K562 (cell line): ENCODE measurements around the gene RHOC. TPM values are rescaled to one million over a fixed set of nuclear protein-coding genes. Genes with fewer than 3 reads are reported as not detected.

Source experiments
- ATAC-seq: fragments of 200-7000 bp; cut with Tn5 transposase; 3 replicates; pipeline ENCODE4 v1.9.1; 2020; ENCODE audit warnings: moderate library complexity
- BruUV-seq: library from RNA; stranded (reverse); fragments of 400-500 nt; replicated peaks from 2 replicates; lab custom pipeline; 2021; lab: Mats Ljungman, UMichigan
- CTCF ChIA-PET: fragments of 300-600 bp; formaldehyde crosslinking; extraction: SDS; loops from one replicate; lab custom pipeline; 2021; ENCODE audit warnings: low intra/inter-chr PET ratio; lab: Yijun Ruan, JAX
- POLR2A ChIA-PET: fragments of 300-600, 350-650 bp; sonication (Branson Sonifier 250); formaldehyde crosslinking; extraction: SDS; loops from one replicate; lab custom pipeline; 2021; ENCODE audit warnings: antibody characterized with exemption, inconsistent platforms; lab: Yijun Ruan, JAX
- DNase-seq, 4 experiments: peaks; one replicate each; pipeline versions ENCODE4 v3.0.0 to v3.0.0-alpha.2; 2011 to 2018; ENCODE audit warnings: low spot score in 3 of 4, mixed read lengths in 3 of 4; ENCODE audit errors: extremely low read depth in 1 of 4
- FAIRE-seq: peaks from 2 replicates; lab custom pipeline; 2011; peaks lifted over from hg19 to GRCh38; lab: Jason Lieb, UNC
- H2AFZ ChIP-seq: 2 replicates; pipeline ENCODE4 v1.6.0; 2011; ENCODE audit warnings: low read depth, low read length, control low read depth, inconsistent platforms
- H3K27ac ChIP-seq: fragments of 200-600 bp; 3 replicates; pipeline ENCODE4 v1.8.0; 2011; ENCODE audit warnings: low read depth, mild to moderate bottlenecking, control low read depth, inconsistent platforms, low read length, moderate library complexity, mixed read lengths; ENCODE audit errors: extremely low read depth
- H3K27me3 ChIP-seq, 2 experiments: fragments of 300-600 bp in 1 of 2; 2 replicates in 1 of 2; 3 replicates in 1 of 2; pipeline versions ENCODE4 v1.6.0 to v1.8.0; 2011; ENCODE audit warnings: inconsistent platforms in 2 of 2, low read length in 2 of 2, mild to moderate bottlenecking in 1 of 2, mixed read lengths in 1 of 2, moderate library complexity in 1 of 2; ENCODE audit not compliant: control insufficient read depth in 2 of 2, insufficient read depth in 2 of 2
- H3K36me3 ChIP-seq: fragments of 300-600 bp; 3 replicates; pipeline ENCODE4 v1.8.0; 2011; ENCODE audit warnings: mild to moderate bottlenecking, low read length, inconsistent platforms; ENCODE audit not compliant: control insufficient read depth, insufficient read depth
- H3K4me1 ChIP-seq, 2 experiments: fragments of 200-600 bp in 1 of 2; replicated peaks in 1 of 2; 2 replicates in 1 of 2; 3 replicates in 1 of 2; pipeline versions ENCODE4 v1.5.1 to v1.8.0; 2011; ENCODE audit warnings: inconsistent platforms in 2 of 2, low read length in 2 of 2, mild to moderate bottlenecking in 1 of 2, mixed read lengths in 1 of 2, moderate library complexity in 1 of 2; ENCODE audit not compliant: control insufficient read depth in 2 of 2, insufficient read depth in 2 of 2
- H3K4me2 ChIP-seq: 2 replicates; pipeline ENCODE4 v1.6.1; 2011; ENCODE audit warnings: low read length, control low read depth, inconsistent platforms, mixed read lengths; ENCODE audit not compliant: insufficient read depth
- H3K4me3 ChIP-seq: fragments of 200-600 bp; sonication (generic), shearing (Covaris generic); 2 replicates; pipeline ENCODE4 v1.5.1; 2016; ENCODE audit warnings: control low read depth, inconsistent platforms
- H3K79me2 ChIP-seq: fragments of 200-600 bp; 3 replicates; pipeline ENCODE4 v1.8.0; 2011; ENCODE audit warnings: low read length, inconsistent platforms; ENCODE audit not compliant: control insufficient read depth, insufficient read depth
- H3K9ac ChIP-seq, 2 experiments: 2 replicates each; pipeline versions ENCODE4 v1.6.0 to v1.6.1; 2011; ENCODE audit warnings: low read depth in 2 of 2, low read length in 2 of 2, control low read depth in 1 of 2, inconsistent platforms in 1 of 2, mild to moderate bottlenecking in 1 of 2, mixed read lengths in 1 of 2; ENCODE audit not compliant: insufficient read depth in 1 of 2
- H3K9me1 ChIP-seq: one replicate; pipeline ENCODE4 v1.6.0; 2011; ENCODE audit warnings: inconsistent platforms, mild to moderate bottlenecking, low read length, moderate library complexity; ENCODE audit not compliant: control insufficient read depth, insufficient read depth
- H3K9me3 ChIP-seq: replicated peaks from 2 replicates; pipeline ENCODE4 v1.5.1; 2011; ENCODE audit warnings: low read depth, low read length, inconsistent platforms; ENCODE audit not compliant: control insufficient read depth, insufficient read depth
- H4K20me1 ChIP-seq: replicated peaks from 2 replicates; pipeline ENCODE4 v1.6.1; 2011; ENCODE audit warnings: low read length, inconsistent platforms, mixed read lengths; ENCODE audit not compliant: control insufficient read depth, insufficient read depth
- ARID1B ChIP-seq: fragments of 450-650 bp; IDR thresholded peaks from 2 replicates; pipeline ENCODE4 v1.6.1; 2016; ENCODE audit warnings: antibody characterized with exemption, mild to moderate bottlenecking, inconsistent platforms
- COPS2 ChIP-seq: fragments of 450-650 bp; conservative IDR thresholded peaks from 2 replicates; pipeline ENCODE4 v1.6.1; 2016; ENCODE audit warnings: mild to moderate bottlenecking, moderate library complexity
- CREBBP ChIP-seq: IDR thresholded peaks from one replicate; pipeline ENCODE4 v1.6.1; 2012; ENCODE audit warnings: low read depth, mild to moderate bottlenecking, control low read depth, inconsistent platforms, low read length
- FOXM1 ChIP-seq, 2 experiments: fragments of 450-650 bp in 1 of 2; sonication (generic) in 1 of 2; formaldehyde crosslinking in 1 of 2; IDR thresholded peaks; 2 replicates each; pipeline versions ENCODE4 v1.6.1 to v1.9.0; 2017 to 2022; ENCODE audit warnings: low read depth in 2 of 2, mild to moderate bottlenecking in 2 of 2, missing genetic modification reagents in 1 of 2, moderate library complexity in 1 of 2
- GATAD2B ChIP-seq: fragments of 450-650 bp; IDR thresholded peaks from 2 replicates; pipeline ENCODE4 v1.6.1; 2017; ENCODE audit warnings: mild to moderate bottlenecking, borderline replicate concordance
- POLR2B ChIP-seq: fragments of 450-650 bp; IDR thresholded peaks from 2 replicates; pipeline ENCODE4 v1.6.1; 2018; ENCODE audit warnings: low read depth; ENCODE audit not compliant: partially characterized antibody
- SMAD3 ChIP-seq: fragments of 450-650 bp; formaldehyde crosslinking; conservative IDR thresholded peaks from 2 replicates; pipeline ENCODE4 v1.4.0; 2020; ENCODE audit warnings: mild to moderate bottlenecking
- XRCC4 ChIP-seq: IDR thresholded peaks from one replicate; pipeline ENCODE4 v1.6.1; 2011; ENCODE audit not compliant: insufficient read depth, insufficient read length; ENCODE audit errors: extremely low read depth
- ZNF140 ChIP-seq: fragments of 250-450 bp; sonication (Bioruptor Pico); IDR thresholded peaks from 2 replicates; pipeline ENCODE4 v1.8.0; 2021; ENCODE audit warnings: moderate library complexity, mild to moderate bottlenecking, inconsistent platforms
- ZNF253 ChIP-seq: fragments of 250-450 bp; sonication (Bioruptor Pico); conservative IDR thresholded peaks from 2 replicates; pipeline ENCODE4 v1.6.1; 2021; ENCODE audit warnings: mild to moderate bottlenecking
- ZNF274 ChIP-seq: IDR thresholded peaks from 2 replicates; pipeline ENCODE4 v1.6.1; 2011; ENCODE audit warnings: low read depth, mild to moderate bottlenecking, low read length, moderate library complexity, borderline replicate concordance
- WGBS: fragments of 100-300 bp; shearing (Covaris generic); methylation state at CpG from one replicate; pipeline ENCODE4 v1.1.6; 2016; ENCODE audit warnings: low coverage, mixed read lengths; ENCODE audit not compliant: insufficient coverage; ENCODE audit errors: missing lambda C conversion rate; 5-methylcytosine and 5-hydroxymethylcytosine counted together
- in situ Hi-C: fragments of 300-500 bp; cut with MboI; formaldehyde crosslinking; loops from 4 replicates; pipeline ENCODE4 v1.15.0; 2018; ENCODE audit warnings: inconsistent platforms, mixed read lengths
- intact Hi-C: fragments of 100-400 bp; cut with micrococcal nuclease; formaldehyde crosslinking; loops from 2 replicates; pipeline ENCODE4 v1.14.2; 2022
- polyA plus RNA-seq, 8 experiments: library from polyadenylated mRNA; depleted of rRNA in 4 of 8; stranded (reverse) in 5 of 8; unstranded in 3 of 8; fragments of >200 nt; fragmentation: Nextera tagmentation in 2 of 8; fragmentation: Illumina TruSeq in 1 of 8; extraction: Ambion mirVana in 2 of 8; extraction: Trizol in 1 of 8; gene quantifications; 2 replicates each; pipeline versions ENCODE4 v1.2.1 to v1.2.3, GENCODE V29; 2011 to 2014; ENCODE audit warnings: inconsistent platforms in 1 of 8, missing spikeins in 1 of 8
- total RNA-seq, 7 experiments: library from RNA; depleted of rRNA in 6 of 7; stranded (reverse); fragments of >200 nt in 6 of 7; fragmentation: Illumina TruSeq in 2 of 7; extraction: Trizol in 2 of 7; gene quantifications; 2 replicates each; pipeline versions ENCODE4 v1.2.1 to v1.2.3, GENCODE V29; 2011 to 2021; ENCODE audit warnings: low replicate concordance in 1 of 7
- TF ChIP-seq, protein P1 (sequence below): fragments of 150-350 bp; IDR thresholded peaks from 2 replicates; pipeline ENCODE4 v1.6.1; 2014; ENCODE audit warnings: low read depth, mild to moderate bottlenecking, low read length, borderline replicate concordance
- TF ChIP-seq, protein P2 (sequence below): fragments of 250-450 bp; sonication (Bioruptor Pico); IDR thresholded peaks from 2 replicates; pipeline ENCODE4 v1.5.0; 2021

Gene RHOC
- total and polyA plus RNA-seq, 9 of the 15 experiments (the other 6 are each of a cell fraction or from before 2014, with no cell fraction given) = 35.2 to 364 (median 204) TPM

DNA sequence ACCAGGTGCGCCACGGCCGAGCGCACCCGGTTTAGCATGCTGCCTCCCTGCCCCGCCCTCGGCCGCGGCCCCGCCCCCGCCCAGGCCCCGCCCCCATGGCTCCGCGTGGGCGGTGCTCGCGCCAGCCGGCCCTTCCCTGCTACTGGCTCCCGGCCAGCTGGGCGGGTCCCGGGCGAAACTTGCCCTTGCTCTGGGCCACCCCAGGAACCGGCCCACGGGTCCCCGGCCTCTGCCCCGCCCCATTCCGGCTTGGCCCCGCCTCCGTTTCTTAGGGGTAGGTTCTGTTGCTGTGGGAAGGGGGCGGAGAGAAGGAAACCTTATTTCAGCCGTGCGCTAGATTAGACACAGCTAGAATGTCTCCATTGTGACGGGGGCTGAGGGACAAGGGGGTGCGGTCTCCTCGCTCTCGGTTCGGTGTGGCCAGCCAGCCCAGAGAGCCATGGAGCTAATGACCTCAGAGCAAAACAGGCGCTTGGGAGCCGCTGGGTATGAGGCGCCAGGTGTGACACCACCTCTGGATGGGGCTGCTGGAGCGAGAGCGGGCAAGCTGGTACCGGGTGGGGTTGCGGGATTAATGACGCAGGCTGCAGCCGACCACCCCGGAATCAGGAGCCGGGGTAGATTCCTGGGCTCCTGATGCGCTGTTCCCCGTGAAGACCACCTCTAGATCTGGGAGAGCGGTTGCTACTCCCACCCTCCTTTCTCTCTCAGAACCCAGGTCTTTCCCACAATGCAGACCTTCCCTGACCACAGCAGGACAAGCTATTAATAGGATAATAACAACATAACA is 8.5 kb upstream of the RHOC start, which contains the start of gene PPM1J (continued):
- TF ChIP-seq CREBBP (no peak), COPS2 (no peak)

DNA sequence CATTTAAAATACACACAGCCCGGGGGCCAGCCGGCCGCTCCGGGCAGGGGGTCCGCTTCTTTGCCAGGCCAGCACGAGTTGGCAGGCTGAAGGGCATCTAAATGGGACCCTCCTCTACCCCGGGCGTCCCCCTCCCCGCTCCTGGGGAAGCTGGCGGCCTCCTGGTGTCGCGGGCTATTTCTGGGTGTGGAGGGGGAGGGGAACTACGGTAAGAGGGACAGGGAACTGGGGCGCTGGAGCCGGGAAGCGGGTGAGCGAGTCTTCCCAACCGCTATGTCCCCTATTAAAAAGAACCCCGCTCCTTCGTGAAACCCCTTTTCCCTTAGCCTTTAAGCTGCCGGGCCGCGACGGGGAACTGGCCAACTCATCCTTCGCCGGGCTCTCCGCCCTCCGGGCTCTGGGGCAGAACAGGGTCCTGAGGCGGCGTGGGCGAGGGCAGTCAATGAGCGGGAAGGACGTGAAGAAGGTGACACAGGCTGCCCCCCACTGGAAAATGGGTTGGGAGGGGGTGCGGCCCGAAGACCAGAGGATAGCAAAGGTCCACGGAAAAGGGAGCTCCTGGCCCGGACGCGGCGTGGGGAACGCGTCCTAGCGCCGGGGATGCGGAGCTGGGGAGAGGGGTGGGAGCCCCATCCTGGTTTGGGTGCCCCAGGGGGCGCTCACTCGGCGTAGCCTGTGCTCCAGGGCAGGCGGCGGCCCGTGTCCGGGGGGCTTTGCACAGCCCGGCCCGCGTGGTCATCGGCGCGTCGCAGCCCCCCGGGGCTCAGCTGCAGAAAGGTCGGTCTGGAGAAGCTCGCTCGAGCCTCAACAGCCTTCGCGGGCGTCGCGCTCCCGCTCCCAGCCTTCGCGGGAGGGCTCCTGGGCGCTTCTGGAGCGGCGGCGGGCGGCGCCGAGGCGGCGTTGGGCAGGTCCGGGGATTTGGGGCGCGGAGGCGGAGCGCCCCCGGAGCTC is 7.7 kb upstream of the RHOC start:
- WGBS = 2% methylated on average over 65 of the region's 86 CpGs
- Histone ChIP-seq H3K79me2 (no peaks in the 10 kb centered on the region), H3K36me3 (no peaks in the 10 kb centered on the region), H3K27me3 (peaks cover 3 to 7% of the 10 kb centered on the region in 2 experiments; a peak in 3 of 5 replicates), H3K4me2 (peak overlapping the region; percentile 85), H3K4me3 (peak overlapping the region; percentile 59), H3K9ac (peak overlapping the region; percentile 50 to 91), H4K20me1 (no peaks in the 10 kb centered on the region), H2AFZ (peak overlapping the region; percentile 85), H3K27ac (no peak overlapping the region), H3K4me1 (peaks cover 17 to 37% of the 10 kb centered on the region in 2 experiments; a peak in 4 of 5 replicates), H3K9me3 (no peaks in the 10 kb centered on the region), H3K9me1 (no peaks in the 10 kb centered on the region)
- ChIA-PET CTCF (interaction anchor here (3.2 to 5.1 kb wide), 2 partner anchors 89 to 358 kb away, joined by 20 to 109 read pairs; partner anchors contain the start of gene LRIG2), POLR2A (interaction anchor here (0.5 to 2.5 kb wide), 15 partner anchors 11 to 414 kb away, joined by 3 to 15 read pairs (median 4); partner anchors contain the start of gene LRIG2)
- BruUV-seq = no TSS peak
- peak; percentile 33 for ATAC-seq
- FAIRE-seq = no peak
- intact Hi-C loops (loop anchor here (2.0 to 10.0 kb wide), 4 partner anchors 243 to 963 kb away; partner anchors contain the start of genes LRIG2 and SLC16A1), in situ Hi-C loops (loop anchor here (5.0 kb wide), 2 partner anchors 93 to 328 kb away; no protein-coding TSS in a partner anchor)
- peak; percentile 43 to 65 (median 48) for DNase-seq
- TF ChIP-seq XRCC4 (no peak), ZNF274 (no peak), SMAD3 (CRISPR knock-in tag) (no peak), ZNF253 (CRISPR knock-in tag) (no peak), ZNF140 (CRISPR knock-in tag) (no peak), FOXM1 (IDR thresholded peaks at IDR 0.05; ENCODE audit: low read depth) (no peak), FOXM1 (CRISPR knock-in tag; IDR thresholded peaks at IDR 0.05; ENCODE audit: low read depth) (no peak), GATAD2B (no peak), POLR2B (no peak), ARID1B (no peak)
- TF ChIP-seq, protein P1, sequence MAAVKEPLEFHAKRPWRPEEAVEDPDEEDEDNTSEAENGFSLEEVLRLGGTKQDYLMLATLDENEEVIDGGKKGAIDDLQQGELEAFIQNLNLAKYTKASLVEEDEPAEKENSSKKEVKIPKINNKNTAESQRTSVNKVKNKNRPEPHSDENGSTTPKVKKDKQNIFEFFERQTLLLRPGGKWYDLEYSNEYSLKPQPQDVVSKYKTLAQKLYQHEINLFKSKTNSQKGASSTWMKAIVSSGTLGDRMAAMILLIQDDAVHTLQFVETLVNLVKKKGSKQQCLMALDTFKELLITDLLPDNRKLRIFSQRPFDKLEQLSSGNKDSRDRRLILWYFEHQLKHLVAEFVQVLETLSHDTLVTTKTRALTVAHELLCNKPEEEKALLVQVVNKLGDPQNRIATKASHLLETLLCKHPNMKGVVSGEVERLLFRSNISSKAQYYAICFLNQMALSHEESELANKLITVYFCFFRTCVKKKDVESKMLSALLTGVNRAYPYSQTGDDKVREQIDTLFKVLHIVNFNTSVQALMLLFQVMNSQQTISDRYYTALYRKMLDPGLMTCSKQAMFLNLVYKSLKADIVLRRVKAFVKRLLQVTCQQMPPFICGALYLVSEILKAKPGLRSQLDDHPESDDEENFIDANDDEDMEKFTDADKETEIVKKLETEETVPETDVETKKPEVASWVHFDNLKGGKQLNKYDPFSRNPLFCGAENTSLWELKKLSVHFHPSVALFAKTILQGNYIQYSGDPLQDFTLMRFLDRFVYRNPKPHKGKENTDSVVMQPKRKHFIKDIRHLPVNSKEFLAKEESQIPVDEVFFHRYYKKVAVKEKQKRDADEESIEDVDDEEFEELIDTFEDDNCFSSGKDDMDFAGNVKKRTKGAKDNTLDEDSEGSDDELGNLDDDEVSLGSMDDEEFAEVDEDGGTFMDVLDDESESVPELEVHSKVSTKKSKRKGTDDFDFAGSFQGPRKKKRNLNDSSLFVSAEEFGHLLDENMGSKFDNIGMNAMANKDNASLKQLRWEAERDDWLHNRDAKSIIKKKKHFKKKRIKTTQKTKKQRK = no peak
- TF ChIP-seq, protein P2, sequence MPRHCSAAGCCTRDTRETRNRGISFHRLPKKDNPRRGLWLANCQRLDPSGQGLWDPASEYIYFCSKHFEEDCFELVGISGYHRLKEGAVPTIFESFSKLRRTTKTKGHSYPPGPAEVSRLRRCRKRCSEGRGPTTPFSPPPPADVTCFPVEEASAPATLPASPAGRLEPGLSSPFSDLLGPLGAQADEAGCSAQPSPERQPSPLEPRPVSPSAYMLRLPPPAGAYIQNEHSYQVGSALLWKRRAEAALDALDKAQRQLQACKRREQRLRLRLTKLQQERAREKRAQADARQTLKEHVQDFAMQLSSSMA (CRISPR knock-in tag) = no peak
